ENCODE data around the gene CD6. TPM values are rescaled to one million over a fixed set of nuclear protein-coding genes. Genes with fewer than 3 reads are reported as not detected.

Gene CD6
- total RNA-seq, 2 donors from 2014 or later = 0.51 to 1.2 TPM

- no peaks in the 10 kb centered on the region for H3K27me3 ChIP-seq (replicated peaks; ENCODE audit: insufficient read depth)
- intact Hi-C loops (cut with DNase I) = no loop called here
- no peaks in the 10 kb centered on the region for H3K4me1 ChIP-seq (replicated peaks)
- no peak overlapping the region for H3K4me3 ChIP-seq
- H3K9me3 ChIP-seq = no peaks in the 10 kb centered on the region
- H3K27ac ChIP-seq = no peak overlapping the region
- TF ChIP-seq POLR2A (IDR thresholded peaks at IDR 0.05) (no peak), POLR2AphosphoS5 (IDR thresholded peaks at IDR 0.05) (no peak), CTCF (IDR thresholded peaks at IDR 0.05) (no peak)
- DNase-seq (ENCODE audit: low spot score) = no peak
- H3K36me3 ChIP-seq = no peaks in the 10 kb centered on the region
- 81% methylated on average over 6 of the region's 6 CpGs for WGBS
Observed at GRCh38 chr11:60959431-60959830, 12.0 kb upstream of the CD6 start.

- WGBS = 88% methylated on average over 7 of the region's 7 CpGs
- no peaks in the 10 kb centered on the region for H3K36me3 ChIP-seq
- no peak overlapping the region for H3K4me3 ChIP-seq
- intact Hi-C loops (cut with DNase I) = no loop called here
- no peaks in the 10 kb centered on the region for H3K9me3 ChIP-seq
- no peak for DNase-seq (ENCODE audit: low spot score)
- H3K27ac ChIP-seq = no peak overlapping the region
- H3K27me3 ChIP-seq (replicated peaks; ENCODE audit: insufficient read depth) = no peaks in the 10 kb centered on the region
- no peaks in the 10 kb centered on the region for H3K4me1 ChIP-seq (replicated peaks)
- TF ChIP-seq CTCF (IDR thresholded peaks at IDR 0.05) (no peak), POLR2AphosphoS5 (IDR thresholded peaks at IDR 0.05) (no peak), POLR2A (IDR thresholded peaks at IDR 0.05) (no peak)
Observed at GRCh38 chr11:60960405-60960804, 11.1 kb upstream of the CD6 start.

GRCh38 chr11:60964801-60965200, 6.7 kb upstream of the CD6 start:
- TF ChIP-seq CTCF (IDR thresholded peaks at IDR 0.05) = no peak
- no peak for TF ChIP-seq POLR2A (IDR thresholded peaks at IDR 0.05)
- TF ChIP-seq POLR2AphosphoS5 (IDR thresholded peaks at IDR 0.05) = no peak
- no peaks in the 10 kb centered on the region for H3K9me3 ChIP-seq
- no peak overlapping the region for H3K4me3 ChIP-seq
- no peaks in the 10 kb centered on the region for H3K4me1 ChIP-seq (replicated peaks)
- H3K27me3 ChIP-seq (replicated peaks; ENCODE audit: insufficient read depth) = no peaks in the 10 kb centered on the region
- intact Hi-C loops (cut with DNase I) = no loop called here
- DNase-seq (ENCODE audit: low spot score) = no peak
- no peaks in the 10 kb centered on the region for H3K36me3 ChIP-seq
- no peak overlapping the region for H3K27ac ChIP-seq
- 74% methylated on average over 6 of the region's 6 CpGs for WGBS

GRCh38 chr11:60966890-60967289, 4.6 kb upstream of the CD6 start:
- 84% methylated on average over 4 of the region's 4 CpGs for WGBS
- intact Hi-C loops (cut with DNase I) = no loop called here
- Histone ChIP-seq H3K36me3 (no peaks in the 10 kb centered on the region), H3K4me1 (replicated peaks) (no peaks in the 10 kb centered on the region), H3K9me3 (no peaks in the 10 kb centered on the region), H3K4me3 (no peak overlapping the region), H3K27me3 (replicated peaks; ENCODE audit: insufficient read depth) (no peaks in the 10 kb centered on the region), H3K27ac (no peak overlapping the region)
- TF ChIP-seq POLR2A (IDR thresholded peaks at IDR 0.05) = no peak
- TF ChIP-seq CTCF (IDR thresholded peaks at IDR 0.05) = no peak
- TF ChIP-seq POLR2AphosphoS5 (IDR thresholded peaks at IDR 0.05) = no peak
- DNase-seq (ENCODE audit: low spot score) = no peak

GRCh38 chr11:60968223-60968622, 3.3 kb upstream of the CD6 start:
- no peaks in the 10 kb centered on the region for H3K4me1 ChIP-seq (replicated peaks)
- WGBS = 57% methylated on average over 1 of the region's 1 CpG
- intact Hi-C loops (cut with DNase I) = no loop called here
- H3K27ac ChIP-seq = no peak overlapping the region
- H3K27me3 ChIP-seq (replicated peaks; ENCODE audit: insufficient read depth) = no peaks in the 10 kb centered on the region
- no peak overlapping the region for H3K4me3 ChIP-seq
- H3K36me3 ChIP-seq = no peaks in the 10 kb centered on the region
- TF ChIP-seq POLR2AphosphoS5 (IDR thresholded peaks at IDR 0.05) (no peak), CTCF (IDR thresholded peaks at IDR 0.05) (no peak), POLR2A (IDR thresholded peaks at IDR 0.05) (no peak)
- no peaks in the 10 kb centered on the region for H3K9me3 ChIP-seq
- no peak for DNase-seq (ENCODE audit: low spot score)

All from prostate gland (tissue), 2 donors.